VCaP (cell line): ENCODE results near the gene PXYLP1.
"Not testable (repeated sequence)": the region's sequence is repeated elsewhere in the genome, so short reads cannot be mapped to it uniquely, and the experiment has no call there.

Experiments
- H3K27ac ChIP-seq: fragments of 450-650 bp; 2 replicates; pipeline ENCODE4 v1.5.1; 2017
- CTCF ChIP-seq: fragments of 450-650 bp; conservative IDR thresholded peaks from 2 replicates; pipeline ENCODE4 v1.5.1; 2017; ENCODE audit warnings: mild to moderate bottlenecking, moderate library complexity

Gene PXYLP1

DNA sequence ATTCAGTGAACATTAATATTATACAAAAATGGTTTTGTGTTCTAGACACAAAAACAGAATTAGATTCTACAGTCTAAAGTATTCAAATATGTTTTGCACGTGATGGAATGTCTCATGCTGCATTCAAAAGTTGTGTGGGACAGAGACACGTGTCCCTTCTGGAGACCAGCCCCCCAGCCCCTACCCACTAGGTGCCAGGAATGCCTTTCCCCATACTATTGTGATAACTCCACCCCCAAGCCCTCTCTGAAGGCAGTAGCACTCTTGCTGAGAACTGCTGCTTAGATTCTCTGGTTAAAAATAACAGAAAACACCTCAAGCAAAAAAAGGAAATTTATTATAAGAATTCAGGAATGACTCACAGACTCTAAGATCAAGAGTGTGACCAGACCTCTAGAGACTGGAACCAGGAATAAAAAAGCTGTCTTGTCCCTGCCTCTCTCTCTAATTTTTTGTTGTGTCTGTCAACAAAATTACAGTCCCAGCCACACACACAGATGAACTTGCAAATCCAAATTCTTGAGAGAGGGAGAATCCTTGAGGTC lies 57.7 kb downstream of the PXYLP1 start:
- TF ChIP-seq CTCF: no peak
- H3K27ac ChIP-seq: no peak overlapping the region

- no peak for TF ChIP-seq CTCF
These were observed 60.1 kb downstream of the PXYLP1 start for GRCh38 chr3:141291559-141292355.

DNA sequence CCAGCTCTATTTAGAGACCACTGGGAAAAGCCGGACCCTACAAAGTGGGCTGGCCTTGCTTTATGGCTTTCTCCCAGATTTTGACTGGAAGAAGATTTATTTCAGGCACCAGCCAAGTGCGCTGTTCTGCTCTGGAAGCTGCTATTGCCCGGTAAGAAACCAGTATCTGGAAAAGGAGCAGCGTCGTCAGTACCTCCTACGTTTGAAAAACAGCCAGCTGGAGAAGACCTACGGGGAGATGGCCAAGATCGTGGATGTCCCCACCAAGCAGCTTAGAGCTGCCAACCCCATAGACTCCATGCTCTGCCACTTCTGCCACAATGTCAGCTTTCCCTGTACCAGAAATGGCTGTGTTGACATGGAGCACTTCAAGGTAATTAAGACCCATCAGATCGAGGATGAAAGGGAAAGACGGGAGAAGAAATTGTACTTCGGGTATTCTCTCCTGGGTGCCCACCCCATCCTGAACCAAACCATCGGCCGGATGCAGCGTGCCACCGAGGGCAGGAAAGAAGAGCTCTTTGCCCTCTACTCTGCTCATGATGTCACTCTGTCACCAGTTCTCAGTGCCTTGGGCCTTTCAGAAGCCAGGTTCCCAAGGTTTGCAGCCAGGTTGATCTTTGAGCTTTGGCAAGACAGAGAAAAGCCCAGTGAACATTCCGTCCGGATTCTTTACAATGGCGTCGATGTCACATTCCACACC lies 60.9 kb downstream of the PXYLP1 start:
- H3K27ac ChIP-seq: no peak overlapping the region
- no peak for TF ChIP-seq CTCF

More at GRCh38 chr3:141291559-141292355, 60.1 kb downstream of the PXYLP1 start:
- H3K27ac ChIP-seq: no peak overlapping the region

GRCh38 chr3:141294301-141294700 lies 62.7 kb downstream of the PXYLP1 start:
- H3K27ac ChIP-seq: no peak overlapping the region

DNA sequence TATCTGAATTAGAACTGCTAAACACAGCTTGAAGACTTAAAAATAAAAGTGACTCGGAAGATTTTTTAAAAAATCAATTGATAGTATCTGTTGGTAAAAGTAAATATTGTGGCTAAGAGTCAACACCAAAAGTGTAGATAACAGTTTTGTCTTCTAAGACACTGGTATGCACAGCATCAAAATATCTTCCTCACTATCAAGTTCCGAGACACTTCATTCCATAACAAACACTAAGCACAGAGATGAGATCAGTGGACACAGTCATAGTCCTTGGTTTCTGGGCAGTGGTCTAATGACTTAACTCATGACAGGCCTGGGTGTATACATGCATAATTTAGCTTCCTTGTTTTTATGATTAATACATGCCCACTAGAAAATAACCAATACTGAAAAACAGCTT lies 63.2 kb downstream of the PXYLP1 start:
- no peak for TF ChIP-seq CTCF
- H3K27ac ChIP-seq: no peak overlapping the region

More at GRCh38 chr3:141294301-141294700, 62.7 kb downstream of the PXYLP1 start:
- no peak for TF ChIP-seq CTCF

GRCh38 chr3:141300426-141300825 lies 68.8 kb downstream of the PXYLP1 start:
- not testable (repeated sequence) for H3K27ac ChIP-seq

- no peak for TF ChIP-seq CTCF
- H3K27ac ChIP-seq: no peak overlapping the region
These were observed 70.9 kb downstream of the PXYLP1 start for GRCh38 chr3:141302364-141303141.
